WTC11 (cell line): ENCODE results near the gene SMOC2.

Source experiments
- ZNF317 ChIP-seq: sonication (generic); formaldehyde crosslinking; IDR thresholded peaks from 2 replicates; pipeline ENCODE4 v1.8.1; 2023; ENCODE audit warnings: low read depth, mild to moderate bottlenecking, moderate library complexity, missing genetic modification reagents, borderline replicate concordance
- TF ChIP-seq, protein P1 (sequence below): fragments of 200-600 bp; IDR thresholded peaks from 2 replicates; pipeline ENCODE4 v1.8.0; 2022; ENCODE audit warnings: antibody characterized with exemption

DNA sequence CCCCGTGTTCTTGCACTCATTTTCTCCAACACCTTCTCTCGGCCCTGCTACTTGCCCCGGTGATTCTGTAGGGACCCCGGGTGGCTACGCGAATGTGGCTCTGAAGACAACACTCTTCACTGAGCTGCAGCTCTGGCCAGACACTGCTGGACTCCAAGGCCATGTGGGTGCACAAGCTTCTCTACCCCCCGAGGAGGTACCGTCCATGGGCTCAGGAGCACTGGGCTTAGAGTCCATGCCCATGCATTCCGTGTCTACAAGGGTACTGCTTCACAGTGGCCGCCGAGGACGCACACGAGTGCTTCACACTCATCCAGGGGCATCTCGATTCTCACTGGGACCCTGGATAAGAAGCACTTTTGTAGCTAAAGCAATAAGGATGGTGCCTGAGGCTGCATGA lies 59.5 kb downstream of the SMOC2 start:
- TF ChIP-seq, protein P1, sequence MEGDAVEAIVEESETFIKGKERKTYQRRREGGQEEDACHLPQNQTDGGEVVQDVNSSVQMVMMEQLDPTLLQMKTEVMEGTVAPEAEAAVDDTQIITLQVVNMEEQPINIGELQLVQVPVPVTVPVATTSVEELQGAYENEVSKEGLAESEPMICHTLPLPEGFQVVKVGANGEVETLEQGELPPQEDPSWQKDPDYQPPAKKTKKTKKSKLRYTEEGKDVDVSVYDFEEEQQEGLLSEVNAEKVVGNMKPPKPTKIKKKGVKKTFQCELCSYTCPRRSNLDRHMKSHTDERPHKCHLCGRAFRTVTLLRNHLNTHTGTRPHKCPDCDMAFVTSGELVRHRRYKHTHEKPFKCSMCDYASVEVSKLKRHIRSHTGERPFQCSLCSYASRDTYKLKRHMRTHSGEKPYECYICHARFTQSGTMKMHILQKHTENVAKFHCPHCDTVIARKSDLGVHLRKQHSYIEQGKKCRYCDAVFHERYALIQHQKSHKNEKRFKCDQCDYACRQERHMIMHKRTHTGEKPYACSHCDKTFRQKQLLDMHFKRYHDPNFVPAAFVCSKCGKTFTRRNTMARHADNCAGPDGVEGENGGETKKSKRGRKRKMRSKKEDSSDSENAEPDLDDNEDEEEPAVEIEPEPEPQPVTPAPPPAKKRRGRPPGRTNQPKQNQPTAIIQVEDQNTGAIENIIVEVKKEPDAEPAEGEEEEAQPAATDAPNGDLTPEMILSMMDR = no peak
- TF ChIP-seq ZNF317 (CRISPR knock-in tag) = no peak
